ENCODE measurements around the gene EPHA6. TPM values are rescaled to one million over a fixed set of nuclear protein-coding genes. Genes with fewer than 3 reads are reported as not detected.

The EPHA6 gene
- total RNA-seq, 1 experiment from 2014 or later: 0.61 TPM

GRCh38 chr3:96860882-96861281, 46.5 kb downstream of the EPHA6 start:
- Mint-ChIP-seq H3K27ac (no peak overlapping the region), H3K27me3 (ENCODE audit: low read depth) (no peaks in the 10 kb centered on the region), H3K4me1 (no peaks in the 10 kb centered on the region), H3K36me3 (ENCODE audit: insufficient read depth in 1 of 3, low read depth in 3 of 3) (no peaks in the 10 kb centered on the region), H3K4me3 (no peak overlapping the region), H3K9me3 (no peaks in the 10 kb centered on the region)
- H3K27ac ChIP-seq (ENCODE audit: insufficient read length, low read depth, low read length): no peak overlapping the region
- no peak overlapping the region for H3T11ph ChIP-seq (ENCODE audit: low read length)
- H2BK12ac ChIP-seq (ENCODE audit: insufficient read length, low read depth, low read length): no peak overlapping the region
- H3K23me2 ChIP-seq (ENCODE audit: insufficient read length, low read depth, low read length, poor library complexity, severe bottlenecking): no peaks in the 10 kb centered on the region
- no peaks in the 10 kb centered on the region for H3K79me2 ChIP-seq (ENCODE audit: insufficient read depth, low read length)
- H4K20me1 ChIP-seq (ENCODE audit: control insufficient read depth, insufficient read depth, insufficient read length): no peaks in the 10 kb centered on the region
- H4K91ac ChIP-seq (ENCODE audit: insufficient read length, low read depth, low read length): no peak overlapping the region
- WGBS (ENCODE audit: extremely low coverage, insufficient read length, low lambda C conversion rate): no CpG with 5 or more reads among the region's 1 CpG
- no peak overlapping the region for H3K56ac ChIP-seq (ENCODE audit: insufficient read length, low read depth, low read length)
- no peak overlapping the region for H4K5ac ChIP-seq (ENCODE audit: insufficient read length, low read depth, low read length)
- no peak overlapping the region for H2BK20ac ChIP-seq (ENCODE audit: low read depth, low read length, poor library complexity, severe bottlenecking)
- no peak for TF ChIP-seq CTCF (conservative IDR thresholded peaks at IDR 0.05)
- no peaks in the 10 kb centered on the region for H3K27me3 ChIP-seq (ENCODE audit: insufficient read depth, low read length)
- no peak overlapping the region for H3K9ac ChIP-seq (ENCODE audit: extremely low read depth, insufficient read length, low read length)
- H2AFZ ChIP-seq (ENCODE audit: low read length): no peak overlapping the region
- no peak for DNase-seq
- H3K9me3 ChIP-seq (ENCODE audit: control insufficient read depth, low read depth, low read length): no peaks in the 10 kb centered on the region
- no peak overlapping the region for H3K14ac ChIP-seq (ENCODE audit: insufficient read depth, low read length)
- no peak overlapping the region for H2BK5ac ChIP-seq (ENCODE audit: insufficient read length, low read length)
- H3K4ac ChIP-seq (ENCODE audit: low read depth, low read length): no peak overlapping the region
- H2BK120ac ChIP-seq (ENCODE audit: low read depth, low read length, poor library complexity, severe bottlenecking): no peak overlapping the region
- H2BK15ac ChIP-seq (ENCODE audit: low read depth, low read length): no peak overlapping the region
- no peaks in the 10 kb centered on the region for H3K4me1 ChIP-seq (ENCODE audit: insufficient read depth, low read length)
- no peak overlapping the region for H4K8ac ChIP-seq (replicated peaks; ENCODE audit: insufficient read length, low read depth, low read length)
- H3K23ac ChIP-seq (ENCODE audit: insufficient read length, low read depth, low read length): no peak overlapping the region
- no peak overlapping the region for H2AK5ac ChIP-seq (ENCODE audit: insufficient read length, low read length)
- no peak overlapping the region for H3K4me2 ChIP-seq (ENCODE audit: insufficient read depth, insufficient read length, low read length)
- no peak overlapping the region for H3K18ac ChIP-seq (ENCODE audit: insufficient read length, low read depth, low read length)
- H3K79me1 ChIP-seq (ENCODE audit: insufficient read depth, low read depth, low read length, poor library complexity, severe bottlenecking): no peaks in the 10 kb centered on the region
